Panc1 (cell line): Measurements from ENCODE around the gene POLG2.

Experiments used
- POLR2AphosphoS5 ChIP-seq: IDR thresholded peaks from 2 replicates; pipeline ENCODE4 v1.6.1; 2012; ENCODE audit warnings: mild to moderate bottlenecking, low read depth, low read length, moderate library complexity
- SIN3A ChIP-seq: IDR thresholded peaks from 2 replicates; pipeline ENCODE4 v1.6.1; 2012; ENCODE audit warnings: low read depth, mild to moderate bottlenecking, low read length, moderate library complexity, borderline replicate concordance; ENCODE audit not compliant: insufficient read depth
- TCF7L2 ChIP-seq: IDR thresholded peaks from 2 replicates; pipeline ENCODE4 v1.6.1; 2011; ENCODE audit warnings: mild to moderate bottlenecking, low read depth, low read length, inconsistent platforms
- TF ChIP-seq, protein P1 (sequence below): fragments of 450-650 bp; IDR thresholded peaks from 2 replicates; pipeline ENCODE4 v1.5.1; 2017; ENCODE audit warnings: mild to moderate bottlenecking
- TF ChIP-seq, protein P2 (sequence below), 2 experiments: IDR thresholded peaks; 2 replicates each; pipeline ENCODE4 v1.6.1; 2011 to 2012; ENCODE audit warnings: low read depth in 2 of 2, control low read depth in 1 of 2, low read length in 1 of 2, mild to moderate bottlenecking in 1 of 2, moderate library complexity in 1 of 2; ENCODE audit not compliant: insufficient read depth in 1 of 2

- TF ChIP-seq, protein P1, sequence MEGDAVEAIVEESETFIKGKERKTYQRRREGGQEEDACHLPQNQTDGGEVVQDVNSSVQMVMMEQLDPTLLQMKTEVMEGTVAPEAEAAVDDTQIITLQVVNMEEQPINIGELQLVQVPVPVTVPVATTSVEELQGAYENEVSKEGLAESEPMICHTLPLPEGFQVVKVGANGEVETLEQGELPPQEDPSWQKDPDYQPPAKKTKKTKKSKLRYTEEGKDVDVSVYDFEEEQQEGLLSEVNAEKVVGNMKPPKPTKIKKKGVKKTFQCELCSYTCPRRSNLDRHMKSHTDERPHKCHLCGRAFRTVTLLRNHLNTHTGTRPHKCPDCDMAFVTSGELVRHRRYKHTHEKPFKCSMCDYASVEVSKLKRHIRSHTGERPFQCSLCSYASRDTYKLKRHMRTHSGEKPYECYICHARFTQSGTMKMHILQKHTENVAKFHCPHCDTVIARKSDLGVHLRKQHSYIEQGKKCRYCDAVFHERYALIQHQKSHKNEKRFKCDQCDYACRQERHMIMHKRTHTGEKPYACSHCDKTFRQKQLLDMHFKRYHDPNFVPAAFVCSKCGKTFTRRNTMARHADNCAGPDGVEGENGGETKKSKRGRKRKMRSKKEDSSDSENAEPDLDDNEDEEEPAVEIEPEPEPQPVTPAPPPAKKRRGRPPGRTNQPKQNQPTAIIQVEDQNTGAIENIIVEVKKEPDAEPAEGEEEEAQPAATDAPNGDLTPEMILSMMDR = no peak
- TF ChIP-seq SIN3A = no peak
- TF ChIP-seq POLR2AphosphoS5 = no peak; the same call in 1 of the 2 replicates
- TF ChIP-seq, protein P2, sequence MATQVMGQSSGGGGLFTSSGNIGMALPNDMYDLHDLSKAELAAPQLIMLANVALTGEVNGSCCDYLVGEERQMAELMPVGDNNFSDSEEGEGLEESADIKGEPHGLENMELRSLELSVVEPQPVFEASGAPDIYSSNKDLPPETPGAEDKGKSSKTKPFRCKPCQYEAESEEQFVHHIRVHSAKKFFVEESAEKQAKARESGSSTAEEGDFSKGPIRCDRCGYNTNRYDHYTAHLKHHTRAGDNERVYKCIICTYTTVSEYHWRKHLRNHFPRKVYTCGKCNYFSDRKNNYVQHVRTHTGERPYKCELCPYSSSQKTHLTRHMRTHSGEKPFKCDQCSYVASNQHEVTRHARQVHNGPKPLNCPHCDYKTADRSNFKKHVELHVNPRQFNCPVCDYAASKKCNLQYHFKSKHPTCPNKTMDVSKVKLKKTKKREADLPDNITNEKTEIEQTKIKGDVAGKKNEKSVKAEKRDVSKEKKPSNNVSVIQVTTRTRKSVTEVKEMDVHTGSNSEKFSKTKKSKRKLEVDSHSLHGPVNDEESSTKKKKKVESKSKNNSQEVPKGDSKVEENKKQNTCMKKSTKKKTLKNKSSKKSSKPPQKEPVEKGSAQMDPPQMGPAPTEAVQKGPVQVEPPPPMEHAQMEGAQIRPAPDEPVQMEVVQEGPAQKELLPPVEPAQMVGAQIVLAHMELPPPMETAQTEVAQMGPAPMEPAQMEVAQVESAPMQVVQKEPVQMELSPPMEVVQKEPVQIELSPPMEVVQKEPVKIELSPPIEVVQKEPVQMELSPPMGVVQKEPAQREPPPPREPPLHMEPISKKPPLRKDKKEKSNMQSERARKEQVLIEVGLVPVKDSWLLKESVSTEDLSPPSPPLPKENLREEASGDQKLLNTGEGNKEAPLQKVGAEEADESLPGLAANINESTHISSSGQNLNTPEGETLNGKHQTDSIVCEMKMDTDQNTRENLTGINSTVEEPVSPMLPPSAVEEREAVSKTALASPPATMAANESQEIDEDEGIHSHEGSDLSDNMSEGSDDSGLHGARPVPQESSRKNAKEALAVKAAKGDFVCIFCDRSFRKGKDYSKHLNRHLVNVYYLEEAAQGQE (IDR thresholded peaks at IDR 0.05; ENCODE audit: insufficient read depth in 1 of 2, low read depth in 2 of 2, low read length in 1 of 2) = no peak
- no peak for TF ChIP-seq TCF7L2
Measured at GRCh38 chr17:64500862-64501765, 4.3 kb upstream of the POLG2 start.
